Endothelial cell of umbilical vein (primary cell): ENCODE measurements around the gene MGST2. TPM values are rescaled to one million over a fixed set of nuclear protein-coding genes. Genes with fewer than 3 reads are reported as not detected.

ENCODE experiments used
- BruUV-seq: library from RNA; stranded (reverse); fragments of 400-500 nt; replicated peaks from 2 replicates; lab custom pipeline; 2021; lab: Mats Ljungman, UMichigan
- CTCF ChIA-PET: fragments of 300-600, 350-600 bp; sonication (Branson Sonifier 250); formaldehyde crosslinking; loops from one replicate; lab custom pipeline; 2021; ENCODE audit warnings: antibody characterized with exemption, inconsistent platforms; lab: Charles Lee
- POLR2A ChIA-PET: fragments of 300-600, 350-600 bp; sonication (Branson Sonifier 250); formaldehyde crosslinking; loops from one replicate; lab custom pipeline; 2021; ENCODE audit warnings: antibody characterized with exemption, inconsistent platforms; lab: Charles Lee
- DNase-seq: peaks from one replicate; pipeline ENCODE4 v3.0.0-alpha.2; 2011; ENCODE audit warnings: low read depth, low spot score
- FAIRE-seq: peaks from 2 replicates; lab custom pipeline; 2011; peaks lifted over from hg19 to GRCh38; lab: Jason Lieb, UNC
- H2AFZ ChIP-seq: 2 replicates; pipeline ENCODE4 v1.6.0; 2012; ENCODE audit warnings: low read depth, low read length, control low read depth, inconsistent platforms
- H3K27ac ChIP-seq: 2 replicates; pipeline ENCODE4 v1.5.1; 2011; ENCODE audit warnings: low read depth, mild to moderate bottlenecking, control low read depth, low read length, moderate library complexity; ENCODE audit not compliant: insufficient read depth
- H3K27me3 ChIP-seq, 2 experiments: 2 replicates each; pipeline versions ENCODE4 v1.6.0 to v1.6.1; 2011; ENCODE audit warnings: low read length in 2 of 2, mixed read lengths in 1 of 2; ENCODE audit not compliant: control insufficient read depth in 2 of 2, insufficient read depth in 2 of 2
- H3K36me3 ChIP-seq, 2 experiments: 2 replicates in 1 of 2; 3 replicates in 1 of 2; pipeline ENCODE4 v1.5.1; 2011; ENCODE audit warnings: low read length in 2 of 2, mild to moderate bottlenecking in 1 of 2, moderate library complexity in 1 of 2; ENCODE audit not compliant: control insufficient read depth in 2 of 2, insufficient read depth in 2 of 2; ENCODE audit errors: extremely low read depth in 1 of 2
- H3K4me1 ChIP-seq: 3 replicates; pipeline ENCODE4 v1.5.1; 2011; ENCODE audit warnings: mild to moderate bottlenecking, low read length; ENCODE audit not compliant: control insufficient read depth, insufficient read depth; ENCODE audit errors: extremely low read depth
- H3K4me2 ChIP-seq: 2 replicates; pipeline ENCODE4 v1.6.1; 2011; ENCODE audit warnings: low read length, control low read depth, mixed read lengths; ENCODE audit not compliant: insufficient read depth
- H3K4me3 ChIP-seq, 3 experiments: fragments of 200-600 bp in 1 of 3; sonication (generic), shearing (Covaris generic) in 1 of 3; replicated peaks in 1 of 3; 2 replicates each; pipeline ENCODE4 v1.5.1; 2011 to 2016; ENCODE audit warnings: control low read depth in 3 of 3, low read length in 3 of 3, mild to moderate bottlenecking in 2 of 3, inconsistent platforms in 1 of 3, low read depth in 1 of 3, moderate library complexity in 1 of 3; ENCODE audit not compliant: insufficient read depth in 1 of 3
- H3K79me2 ChIP-seq: 2 replicates; pipeline ENCODE4 v1.6.0; 2012; ENCODE audit warnings: low read length, inconsistent platforms; ENCODE audit not compliant: control insufficient read depth, insufficient read depth
- H3K9ac ChIP-seq: replicated peaks from 2 replicates; pipeline ENCODE3; 2011; ENCODE audit warnings: low read length, control low read depth; ENCODE audit not compliant: insufficient read depth; ENCODE audit errors: extremely low read depth
- H3K9me1 ChIP-seq: replicated peaks from 3 replicates; pipeline ENCODE4 v1.6.0; 2011; ENCODE audit warnings: mild to moderate bottlenecking, low read length; ENCODE audit not compliant: control insufficient read depth, insufficient read depth; ENCODE audit errors: extremely low read depth
- H3K9me3 ChIP-seq: replicated peaks from 2 replicates; pipeline ENCODE4 v1.5.1; 2012; ENCODE audit warnings: low read length, inconsistent platforms; ENCODE audit not compliant: control insufficient read depth, insufficient read depth
- H4K20me1 ChIP-seq: replicated peaks from 2 replicates; pipeline ENCODE3; 2011; ENCODE audit warnings: mild to moderate bottlenecking, low read length; ENCODE audit not compliant: control insufficient read depth, insufficient read depth; ENCODE audit errors: extremely low read depth
- EZH2 ChIP-seq: IDR thresholded peaks from 2 replicates; pipeline ENCODE4 v1.6.1; 2012; ENCODE audit warnings: borderline replicate concordance, low read depth, mild to moderate bottlenecking, moderate library complexity, low read length, inconsistent platforms; ENCODE audit not compliant: severe bottlenecking
- FOS ChIP-seq: IDR thresholded peaks from 2 replicates; pipeline ENCODE4 v1.6.1; 2011; ENCODE audit warnings: mild to moderate bottlenecking, low read length, moderate library complexity, borderline replicate concordance; ENCODE audit not compliant: insufficient read depth
- GATA2 ChIP-seq: IDR thresholded peaks from 2 replicates; pipeline ENCODE4 v1.7.0; 2011; ENCODE audit warnings: low read depth, mild to moderate bottlenecking, moderate library complexity, mixed read lengths, low read length; ENCODE audit not compliant: insufficient read length, insufficient read depth
- JUN ChIP-seq: IDR thresholded peaks from 2 replicates; pipeline ENCODE4 v1.6.1; 2011; ENCODE audit warnings: borderline replicate concordance, low read depth; ENCODE audit not compliant: insufficient read length, insufficient read depth
- MYC ChIP-seq: IDR thresholded peaks from one replicate; pipeline ENCODE4 v1.6.1; 2011; ENCODE audit warnings: mild to moderate bottlenecking, low read depth, low read length
- POLR2A ChIP-seq: IDR thresholded peaks from 2 replicates; pipeline ENCODE4 v1.6.1; 2012; ENCODE audit warnings: low read depth, mild to moderate bottlenecking, control low read depth, low read length
- POLR2AphosphoS5 ChIP-seq: IDR thresholded peaks from 2 replicates; pipeline ENCODE4 v1.6.1; 2012; ENCODE audit warnings: low read depth, mild to moderate bottlenecking, control low read depth, low read length, moderate library complexity; ENCODE audit not compliant: insufficient read depth
- dilution Hi-C: fragments of 300-500 bp; cut with MboI; formaldehyde crosslinking; loops from one replicate; pipeline ENCODE4 v1.15.0; 2019; ENCODE audit warnings: low sequenced_read_pairs; ENCODE audit not compliant: extremely low pct_ligation_motif_present
- intact Hi-C: fragments of 100-400 bp; cut with micrococcal nuclease; formaldehyde crosslinking; loops from one replicate; pipeline ENCODE4 v1.10.0; 2022
- polyA plus RNA-seq, 4 experiments: library from polyadenylated mRNA; depleted of rRNA in 3 of 4; stranded (reverse) in 3 of 4; unstranded in 1 of 4; fragments of >200 nt; gene quantifications; 2 replicates each; pipeline versions ENCODE4 v1.2.1 to v1.2.3, GENCODE V29; 2011 to 2012; ENCODE audit warnings: missing spikeins in 1 of 4
- total RNA-seq: library from RNA; stranded (reverse); gene quantifications from 2 replicates; pipeline ENCODE4 v1.2.3, GENCODE V29; 2021
- TF ChIP-seq, protein P1 (sequence below): IDR thresholded peaks from 2 replicates; pipeline ENCODE4 v1.6.1; 2011; ENCODE audit not compliant: insufficient read depth, insufficient read length
- TF ChIP-seq, protein P2 (sequence below), 2 donors: IDR thresholded peaks; 1 replicate in 1 of 2; 2 replicates in 1 of 2; pipeline ENCODE4 v1.5.1; 2011; ENCODE audit warnings: low read length in 2 of 2, mild to moderate bottlenecking in 2 of 2, moderate library complexity in 2 of 2, control low read depth in 1 of 2, inconsistent platforms in 1 of 2, low read depth in 1 of 2; ENCODE audit not compliant: insufficient read depth in 1 of 2; ENCODE audit errors: extremely low read depth in 1 of 2

The MGST2 gene
- total and polyA plus RNA-seq, 2 donors (not counting 3 experiments of a cell fraction or from before 2014, with no cell fraction given) = 64.3 to 78.9 TPM

DNA sequence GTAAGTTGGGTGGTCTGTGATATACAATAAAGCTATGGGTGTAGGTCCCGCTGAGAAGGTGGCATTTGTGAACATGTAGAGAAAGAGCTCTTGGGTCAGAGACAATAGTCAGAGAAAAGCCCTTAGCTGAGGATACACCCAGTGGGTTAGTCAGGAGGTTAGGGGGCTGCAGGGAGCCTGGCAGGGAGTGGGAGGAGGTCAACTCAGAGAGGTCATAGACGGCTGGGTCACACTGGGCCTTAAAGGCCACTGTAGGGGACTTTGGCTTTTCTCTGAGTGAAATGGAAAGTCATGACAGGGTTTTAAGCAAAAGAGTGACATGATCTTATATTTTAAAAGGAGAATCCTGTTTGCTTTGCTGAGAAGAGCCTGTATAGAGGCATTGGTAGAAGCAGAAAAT, 16.7 kb downstream of the MGST2 start:
- TF ChIP-seq JUN (no peak), POLR2AphosphoS5 (no peak), FOS (no peak), GATA2 (no peak), POLR2A (no peak), EZH2 (no peak), MYC (no peak)
- TF ChIP-seq, protein P1, sequence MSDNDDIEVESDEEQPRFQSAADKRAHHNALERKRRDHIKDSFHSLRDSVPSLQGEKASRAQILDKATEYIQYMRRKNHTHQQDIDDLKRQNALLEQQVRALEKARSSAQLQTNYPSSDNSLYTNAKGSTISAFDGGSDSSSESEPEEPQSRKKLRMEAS = no peak
- TF ChIP-seq, protein P2, sequence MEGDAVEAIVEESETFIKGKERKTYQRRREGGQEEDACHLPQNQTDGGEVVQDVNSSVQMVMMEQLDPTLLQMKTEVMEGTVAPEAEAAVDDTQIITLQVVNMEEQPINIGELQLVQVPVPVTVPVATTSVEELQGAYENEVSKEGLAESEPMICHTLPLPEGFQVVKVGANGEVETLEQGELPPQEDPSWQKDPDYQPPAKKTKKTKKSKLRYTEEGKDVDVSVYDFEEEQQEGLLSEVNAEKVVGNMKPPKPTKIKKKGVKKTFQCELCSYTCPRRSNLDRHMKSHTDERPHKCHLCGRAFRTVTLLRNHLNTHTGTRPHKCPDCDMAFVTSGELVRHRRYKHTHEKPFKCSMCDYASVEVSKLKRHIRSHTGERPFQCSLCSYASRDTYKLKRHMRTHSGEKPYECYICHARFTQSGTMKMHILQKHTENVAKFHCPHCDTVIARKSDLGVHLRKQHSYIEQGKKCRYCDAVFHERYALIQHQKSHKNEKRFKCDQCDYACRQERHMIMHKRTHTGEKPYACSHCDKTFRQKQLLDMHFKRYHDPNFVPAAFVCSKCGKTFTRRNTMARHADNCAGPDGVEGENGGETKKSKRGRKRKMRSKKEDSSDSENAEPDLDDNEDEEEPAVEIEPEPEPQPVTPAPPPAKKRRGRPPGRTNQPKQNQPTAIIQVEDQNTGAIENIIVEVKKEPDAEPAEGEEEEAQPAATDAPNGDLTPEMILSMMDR (IDR thresholded peaks at IDR 0.05; ENCODE audit: extremely low read depth in 1 of 2, insufficient read depth in 1 of 2, low read depth in 1 of 2, low read length in 2 of 2) = no peak

More for the DNA sequence above, 16.7 kb downstream of the MGST2 start:
- POLR2A ChIA-PET = no interaction called here
- peaks cover 2 to 5% of the 10 kb centered on the region in 2 experiments for H3K36me3 ChIP-seq
- intact Hi-C loops = no loop called here
- no peak overlapping the region for H3K9ac ChIP-seq
- CTCF ChIA-PET = interaction anchor here (1.0 kb wide), 3 partner anchors 13 to 26 kb away, joined by 3 to 4 read pairs (median 4); partner anchors contain the start of gene MGST2
- no peak overlapping the region for H3K4me3 ChIP-seq
- dilution Hi-C loops = no loop called here
- DNase-seq (no peak), FAIRE-seq (no peak)
- no peaks in the 10 kb centered on the region for H3K9me3 ChIP-seq
- H3K79me2 ChIP-seq = no peaks in the 10 kb centered on the region
- no peak overlapping the region for H3K27ac ChIP-seq
- H3K27me3 ChIP-seq = no peaks in the 10 kb centered on the region
- no peaks in the 10 kb centered on the region for H4K20me1 ChIP-seq
- BruUV-seq = no TSS peak
- H3K9me1 ChIP-seq = no peaks in the 10 kb centered on the region
- no peak overlapping the region for H2AFZ ChIP-seq
- H3K4me1 ChIP-seq = no peaks in the 10 kb centered on the region
- no peak overlapping the region for H3K4me2 ChIP-seq
